Heart left ventricle (tissue), 13 donors: ENCODE results near the gene TTC23.

Experiments
- POLR2A ChIP-seq, 2 donors: fragments of 450-650 bp; IDR thresholded peaks; one replicate each; pipeline ENCODE4 v1.6.1; 2017; ENCODE audit warnings: antibody characterized with exemption in 2 of 2, mild to moderate bottlenecking in 2 of 2, moderate library complexity in 2 of 2
- TF ChIP-seq, protein P1 (sequence below), 12 donors: fragments of 200-600 bp; sonication (generic) in 4 of 12; IDR thresholded peaks; one replicate each; pipeline versions ENCODE4 v1.5.0 to v1.8.0; 2018 to 2022; ENCODE audit warnings: antibody characterized with exemption in 12 of 12, mild to moderate bottlenecking in 5 of 12
- donor health status: ischemic (EF 13 %, LVEDD 7.1; RV severe dilation, severe dysfunction).
- donor health status: DM: no; HTN: yes; CAD: no.
- donor health status: DM: no; HTN: no; CAD: no.
- donor health status: ischemic (EF 25% LVEDD 6.9; RV normal size, moderate dysfunction).
- donor health status: ischemic (EF 25% LVEDD 5.7; RV mildly dilated, moderate dysfunction).
- donor health status: ischemic (EF 35%, LVEDD 5.7; RV mildly dilated, moderate dysfunction).
- donor health status: nonischemic (EF 11% LVEDD 7.7; RV severe dilation, severe dysfunction).
- donor health status: DM: yes; HTN: yes; CAD: no.
- donor health status: PGD.
- donor health status: ischemic (EF 29% LVEDD 5.4; RV normal size, mild dysfunction).
- donor health status: nonischemic (EF 23%, LVEDD 6.1; RV moderate dilation, normal function).

DNA sequence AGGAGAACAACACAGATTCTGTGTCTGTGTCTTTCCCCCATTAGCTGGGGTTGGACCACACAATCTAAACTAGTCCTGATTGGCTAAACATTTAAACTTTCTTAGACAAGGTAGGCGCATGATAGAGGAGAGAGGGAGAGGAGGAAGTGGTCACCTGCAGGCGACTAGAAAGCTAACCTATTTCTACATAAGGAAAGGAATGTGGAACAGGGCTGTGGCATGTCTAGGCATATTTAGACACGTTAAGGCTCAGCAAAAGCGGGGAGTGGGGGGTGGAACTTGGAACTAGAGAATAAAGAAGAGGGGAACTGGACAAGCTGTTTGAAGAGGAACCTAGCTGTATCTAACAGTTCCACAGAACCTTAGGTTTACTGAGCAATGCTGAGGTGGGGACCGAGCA, 14.7 kb upstream of the TTC23 start:
- TF ChIP-seq, protein P1, sequence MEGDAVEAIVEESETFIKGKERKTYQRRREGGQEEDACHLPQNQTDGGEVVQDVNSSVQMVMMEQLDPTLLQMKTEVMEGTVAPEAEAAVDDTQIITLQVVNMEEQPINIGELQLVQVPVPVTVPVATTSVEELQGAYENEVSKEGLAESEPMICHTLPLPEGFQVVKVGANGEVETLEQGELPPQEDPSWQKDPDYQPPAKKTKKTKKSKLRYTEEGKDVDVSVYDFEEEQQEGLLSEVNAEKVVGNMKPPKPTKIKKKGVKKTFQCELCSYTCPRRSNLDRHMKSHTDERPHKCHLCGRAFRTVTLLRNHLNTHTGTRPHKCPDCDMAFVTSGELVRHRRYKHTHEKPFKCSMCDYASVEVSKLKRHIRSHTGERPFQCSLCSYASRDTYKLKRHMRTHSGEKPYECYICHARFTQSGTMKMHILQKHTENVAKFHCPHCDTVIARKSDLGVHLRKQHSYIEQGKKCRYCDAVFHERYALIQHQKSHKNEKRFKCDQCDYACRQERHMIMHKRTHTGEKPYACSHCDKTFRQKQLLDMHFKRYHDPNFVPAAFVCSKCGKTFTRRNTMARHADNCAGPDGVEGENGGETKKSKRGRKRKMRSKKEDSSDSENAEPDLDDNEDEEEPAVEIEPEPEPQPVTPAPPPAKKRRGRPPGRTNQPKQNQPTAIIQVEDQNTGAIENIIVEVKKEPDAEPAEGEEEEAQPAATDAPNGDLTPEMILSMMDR (IDR thresholded peaks at IDR 0.05): no peak
- TF ChIP-seq POLR2A (IDR thresholded peaks at IDR 0.05): no peak
